Measurements from ENCODE around the gene RNF213.
"Not testable (repeated sequence)": the region's sequence is repeated elsewhere in the genome, so short reads cannot be mapped to it uniquely, and the experiment has no call there.

GRCh38 chr17:80300756-80301155, 40.1 kb downstream of the RNF213 start:
- TF ChIP-seq CTCF (IDR thresholded peaks at IDR 0.05; ENCODE audit: low read length); EZH2 (optimal IDR thresholded peaks at IDR 0.05; ENCODE audit: low read depth, low read length): not testable (repeated sequence)
